H9 (cell line): ENCODE measurements around the gene ALG11. TPM values are rescaled to one million over a fixed set of nuclear protein-coding genes. Genes with fewer than 3 reads are reported as not detected.

Experiments
- DNase-seq: peaks from one replicate; pipeline ENCODE4 v3.0.0-alpha.2; 2017
- H2AFZ ChIP-seq: one replicate; pipeline ENCODE4 v1.6.1; 2013; ENCODE audit warnings: mild to moderate bottlenecking, low read length, control low read depth, moderate library complexity
- H2AK5ac ChIP-seq: 2 replicates; pipeline ENCODE4 v1.6.1; 2013; ENCODE audit warnings: low read length, control low read depth, mixed read lengths; ENCODE audit not compliant: insufficient read length
- H2BK120ac ChIP-seq: one replicate; pipeline ENCODE4 v1.6.1; 2013; ENCODE audit warnings: low read depth, mild to moderate bottlenecking, low read length, control low read depth, inconsistent platforms; ENCODE audit not compliant: poor library complexity, severe bottlenecking
- H2BK12ac ChIP-seq: 2 replicates; pipeline ENCODE4 v1.6.1; 2013; ENCODE audit warnings: low read length, control low read depth, mixed read lengths, low read depth; ENCODE audit not compliant: insufficient read length
- H2BK15ac ChIP-seq: 2 replicates; pipeline ENCODE4 v1.6.1; 2013; ENCODE audit warnings: low read depth, low read length, control low read depth
- H2BK20ac ChIP-seq: one replicate; pipeline ENCODE4 v1.6.1; 2013; ENCODE audit warnings: low read depth, mild to moderate bottlenecking, low read length, control low read depth, inconsistent platforms; ENCODE audit not compliant: poor library complexity, severe bottlenecking
- H2BK5ac ChIP-seq: 2 replicates; pipeline ENCODE4 v1.6.1; 2013; ENCODE audit warnings: low read length, control low read depth, mixed read lengths; ENCODE audit not compliant: insufficient read length
- H3K14ac ChIP-seq: 2 replicates; pipeline ENCODE4 v1.6.1; 2013; ENCODE audit warnings: low read length, control low read depth; ENCODE audit not compliant: insufficient read depth
- H3K18ac ChIP-seq: 2 replicates; pipeline ENCODE4 v1.6.1; 2013; ENCODE audit warnings: low read depth, mild to moderate bottlenecking, mixed read lengths, low read length, control low read depth; ENCODE audit not compliant: insufficient read length
- H3K23ac ChIP-seq: 2 replicates; pipeline ENCODE4 v1.6.1; 2013; ENCODE audit warnings: low read length, control low read depth, mixed read lengths, low read depth; ENCODE audit not compliant: insufficient read length
- H3K23me2 ChIP-seq: 2 replicates; pipeline ENCODE4 v1.6.1; 2013; ENCODE audit warnings: low read depth, mild to moderate bottlenecking, mixed read lengths, low read length, control low read depth; ENCODE audit not compliant: insufficient read length, poor library complexity, severe bottlenecking
- H3K27ac ChIP-seq: 2 replicates; pipeline ENCODE4 v1.5.1; 2013; ENCODE audit warnings: low read length, control low read depth, mixed read lengths, low read depth; ENCODE audit not compliant: insufficient read length
- H3K27me3 ChIP-seq: 2 replicates; pipeline ENCODE4 v1.6.1; 2013; ENCODE audit warnings: low read length, control low read depth, inconsistent platforms; ENCODE audit not compliant: insufficient read depth
- H3K4ac ChIP-seq: 2 replicates; pipeline ENCODE4 v1.6.1; 2013; ENCODE audit warnings: low read depth, mild to moderate bottlenecking, control low read depth, inconsistent platforms, low read length, moderate library complexity
- H3K4me1 ChIP-seq: 2 replicates; pipeline ENCODE4 v1.6.1; 2013; ENCODE audit warnings: low read length, control low read depth, inconsistent platforms; ENCODE audit not compliant: insufficient read depth
- H3K4me2 ChIP-seq: 2 replicates; pipeline ENCODE4 v1.6.1; 2013; ENCODE audit warnings: low read length, control low read depth, mixed read lengths; ENCODE audit not compliant: insufficient read length, insufficient read depth
- H3K56ac ChIP-seq: 2 replicates; pipeline ENCODE4 v1.6.1; 2013; ENCODE audit warnings: low read depth, mild to moderate bottlenecking, mixed read lengths, low read length, control low read depth; ENCODE audit not compliant: insufficient read length
- H3K79me1 ChIP-seq: 2 replicates; pipeline ENCODE4 v1.6.1; 2013; ENCODE audit warnings: low read depth, mild to moderate bottlenecking, moderate library complexity, low read length, control low read depth, inconsistent platforms; ENCODE audit not compliant: insufficient read depth, poor library complexity, severe bottlenecking
- H3K79me2 ChIP-seq: 2 replicates; pipeline ENCODE4 v1.6.1; 2013; ENCODE audit warnings: low read length, control low read depth, inconsistent platforms; ENCODE audit not compliant: insufficient read depth
- H3K9ac ChIP-seq: 2 replicates; pipeline ENCODE4 v1.6.1; 2013; ENCODE audit warnings: low read length, control low read depth, mixed read lengths; ENCODE audit not compliant: insufficient read length; ENCODE audit errors: extremely low read depth
- H3K9me3 ChIP-seq: one replicate; pipeline ENCODE4 v1.6.1; 2013; ENCODE audit warnings: low read depth, low read length, inconsistent platforms; ENCODE audit not compliant: control insufficient read depth
- H3T11ph ChIP-seq: one replicate; pipeline ENCODE4 v1.6.1; 2013; ENCODE audit warnings: mild to moderate bottlenecking, low read length, control low read depth, inconsistent platforms
- H4K20me1 ChIP-seq: one replicate; pipeline ENCODE4 v1.6.1; 2013; ENCODE audit not compliant: control insufficient read depth, insufficient read length, insufficient read depth
- H4K5ac ChIP-seq: 2 replicates; pipeline ENCODE4 v1.6.1; 2013; ENCODE audit warnings: low read depth, mild to moderate bottlenecking, mixed read lengths, low read length, control low read depth; ENCODE audit not compliant: insufficient read length
- H4K8ac ChIP-seq: replicated peaks from 2 replicates; pipeline ENCODE4 v1.6.1; 2013; ENCODE audit warnings: low read length, control low read depth, mixed read lengths, low read depth; ENCODE audit not compliant: insufficient read length
- H4K91ac ChIP-seq: 2 replicates; pipeline ENCODE4 v1.6.1; 2013; ENCODE audit warnings: low read depth, mild to moderate bottlenecking, moderate library complexity, mixed read lengths, low read length, control low read depth; ENCODE audit not compliant: insufficient read length
- H3K27ac Mint-ChIP-seq, 3 experiments: 2 replicates in 2 of 3; 3 replicates in 1 of 3; pipeline ENCODE4 v1.8.0; 2020 to 2021; ENCODE audit warnings: mixed read lengths in 3 of 3, mild to moderate bottlenecking in 1 of 3, moderate library complexity in 1 of 3
- H3K27me3 Mint-ChIP-seq: 2 replicates; pipeline ENCODE4 v1.8.0; 2021; ENCODE audit warnings: low read depth, mild to moderate bottlenecking, moderate library complexity, mixed read lengths
- H3K36me3 Mint-ChIP-seq, 3 experiments: 2 replicates in 2 of 3; 3 replicates in 1 of 3; pipeline ENCODE4 v1.8.0; 2020 to 2021; ENCODE audit warnings: low read depth in 3 of 3, mixed read lengths in 3 of 3; ENCODE audit not compliant: insufficient read depth in 1 of 3
- H3K4me1 Mint-ChIP-seq, 2 experiments: 2 replicates each; pipeline ENCODE4 v1.8.0; 2020; ENCODE audit warnings: mixed read lengths in 2 of 2
- H3K4me3 Mint-ChIP-seq, 2 experiments: 2 replicates in 1 of 2; 3 replicates in 1 of 2; pipeline ENCODE4 v1.8.0; 2020 to 2021; ENCODE audit warnings: mild to moderate bottlenecking in 2 of 2, mixed read lengths in 2 of 2, moderate library complexity in 1 of 2
- H3K9me3 Mint-ChIP-seq, 2 experiments: 2 replicates in 1 of 2; 3 replicates in 1 of 2; pipeline ENCODE4 v1.8.0; 2020; ENCODE audit warnings: mild to moderate bottlenecking in 2 of 2, mixed read lengths in 2 of 2, moderate library complexity in 1 of 2
- WGBS: extraction: QIAGEN DNeasy Blood & Tissue Kit; methylation state at CpG from one replicate; pipeline ENCODE4 v1.1.7; 2013; ENCODE audit warnings: missing lambda C conversion rate, low lambda C conversion rate, mixed read lengths; ENCODE audit not compliant: insufficient read length; ENCODE audit errors: extremely low coverage; 5-methylcytosine and 5-hydroxymethylcytosine counted together
- total RNA-seq: library from RNA; stranded (reverse); gene quantifications from 2 replicates; pipeline ENCODE4 v1.2.1, GENCODE V29; 2021
- TF ChIP-seq, protein P1 (sequence below): fragments of 200-600 bp; sonication (generic); conservative IDR thresholded peaks from 3 replicates; pipeline ENCODE4 v1.8.0; 2021; ENCODE audit warnings: antibody characterized with exemption, mild to moderate bottlenecking

Gene ALG11
- total RNA-seq, 1 experiment from 2014 or later, result 46.6 TPM

GRCh38 chr13:51977625-51978024, 34.6 kb upstream of the ALG11 start:
- H2BK12ac ChIP-seq, result no peak overlapping the region
- H3K79me2 ChIP-seq, result no peaks in the 10 kb centered on the region
- H4K5ac ChIP-seq, result no peak overlapping the region

More at GRCh38 chr13:51977625-51978024, 34.6 kb upstream of the ALG11 start:
- Histone ChIP-seq H3K79me1 (no peaks in the 10 kb centered on the region), H3K4me1 (no peaks in the 10 kb centered on the region), H3K14ac (no peak overlapping the region), H4K8ac (no peak overlapping the region), H3K9me3 (no peaks in the 10 kb centered on the region), H3K9ac (no peak overlapping the region), H3K56ac (no peak overlapping the region), H4K20me1 (no peaks in the 10 kb centered on the region), H2AFZ (no peak overlapping the region), H3K4me2 (no peak overlapping the region), H3K23ac (no peak overlapping the region), H2BK20ac (no peak overlapping the region), H3K23me2 (no peaks in the 10 kb centered on the region), H3K18ac (no peak overlapping the region), H4K91ac (no peak overlapping the region), H3T11ph (no peak overlapping the region), H2BK5ac (no peak overlapping the region), H3K27me3 (no peaks in the 10 kb centered on the region), H2AK5ac (no peak overlapping the region), H2BK15ac (no peak overlapping the region), H3K27ac (no peak overlapping the region), H3K4ac (no peak overlapping the region), H2BK120ac (no peak overlapping the region)
- Mint-ChIP-seq H3K4me1 (peaks cover 5 to 6% of the 10 kb centered on the region in 2 experiments), H3K36me3 (no peaks in the 10 kb centered on the region), H3K4me3 (no peak overlapping the region), H3K27me3 (no peaks in the 10 kb centered on the region), H3K9me3 (no peaks in the 10 kb centered on the region), H3K27ac (no peak overlapping the region)
- no CpG with 5 or more reads among the region's 5 CpGs for WGBS
- TF ChIP-seq, protein P1, sequence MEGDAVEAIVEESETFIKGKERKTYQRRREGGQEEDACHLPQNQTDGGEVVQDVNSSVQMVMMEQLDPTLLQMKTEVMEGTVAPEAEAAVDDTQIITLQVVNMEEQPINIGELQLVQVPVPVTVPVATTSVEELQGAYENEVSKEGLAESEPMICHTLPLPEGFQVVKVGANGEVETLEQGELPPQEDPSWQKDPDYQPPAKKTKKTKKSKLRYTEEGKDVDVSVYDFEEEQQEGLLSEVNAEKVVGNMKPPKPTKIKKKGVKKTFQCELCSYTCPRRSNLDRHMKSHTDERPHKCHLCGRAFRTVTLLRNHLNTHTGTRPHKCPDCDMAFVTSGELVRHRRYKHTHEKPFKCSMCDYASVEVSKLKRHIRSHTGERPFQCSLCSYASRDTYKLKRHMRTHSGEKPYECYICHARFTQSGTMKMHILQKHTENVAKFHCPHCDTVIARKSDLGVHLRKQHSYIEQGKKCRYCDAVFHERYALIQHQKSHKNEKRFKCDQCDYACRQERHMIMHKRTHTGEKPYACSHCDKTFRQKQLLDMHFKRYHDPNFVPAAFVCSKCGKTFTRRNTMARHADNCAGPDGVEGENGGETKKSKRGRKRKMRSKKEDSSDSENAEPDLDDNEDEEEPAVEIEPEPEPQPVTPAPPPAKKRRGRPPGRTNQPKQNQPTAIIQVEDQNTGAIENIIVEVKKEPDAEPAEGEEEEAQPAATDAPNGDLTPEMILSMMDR, result no peak
- no peak for DNase-seq
